Sigmoid colon (tissue), 7 donors: ENCODE measurements around the gene XYLT1. TPM values are rescaled to one million over a fixed set of nuclear protein-coding genes. Genes with fewer than 3 reads are reported as not detected.
A peak's percentile ranks its signal among the peaks of the same experiment; 100 is the strongest.

Experiments
- DNase-seq: peaks from one replicate; pipeline ENCODE4 v3.0.0-alpha.2; 2019
- H3K27ac ChIP-seq, 4 donors: fragments of 200-600 bp; sonication (generic); one replicate each; pipeline ENCODE4 v1.5.1; 2016 to 2019; ENCODE audit warnings: mild to moderate bottlenecking in 1 of 4
- H3K27me3 ChIP-seq, 3 donors: fragments of 200-600 bp; sonication (generic); one replicate each; pipeline ENCODE4 v1.5.1; 2019; ENCODE audit warnings: mild to moderate bottlenecking in 1 of 3
- H3K36me3 ChIP-seq, 4 donors: fragments of 200-600 bp; sonication (generic); one replicate each; pipeline ENCODE4 v1.5.1; 2016 to 2019
- H3K4me1 ChIP-seq, 4 donors: fragments of 200-600 bp; sonication (generic); one replicate each; pipeline ENCODE4 v1.5.1; 2017 to 2019
- H3K4me3 ChIP-seq, 4 donors: fragments of 200-600 bp; sonication (generic); one replicate each; pipeline ENCODE4 v1.5.1; 2017 to 2019; ENCODE audit warnings: mild to moderate bottlenecking in 2 of 4, moderate library complexity in 1 of 4
- H3K9me3 ChIP-seq, 4 donors: fragments of 200-600 bp in 3 of 4; sonication (generic) in 3 of 4; one replicate each; pipeline versions ENCODE4 v1.5.1 to v1.6.1; 2013 to 2019
- CTCF ChIP-seq, 4 experiments: fragments of 450-650 bp in 3 of 4; fragments of 200-600 bp in 1 of 4; IDR thresholded peaks; one replicate each; pipeline ENCODE4 v1.5.1; 2016 to 2019; ENCODE audit warnings: antibody characterized with exemption in 4 of 4, mild to moderate bottlenecking in 3 of 4, moderate library complexity in 2 of 4
- EP300 ChIP-seq, 4 donors: sonication (generic); formaldehyde crosslinking; IDR thresholded peaks; one replicate each; pipeline ENCODE4 v1.6.1; 2017; ENCODE audit warnings: antibody characterized with exemption in 4 of 4
- POLR2A ChIP-seq, 2 donors: fragments of 450-650 bp; IDR thresholded peaks; one replicate each; pipeline ENCODE4 v1.6.1; 2016; ENCODE audit warnings: antibody characterized with exemption in 2 of 2, mild to moderate bottlenecking in 2 of 2, moderate library complexity in 2 of 2
- POLR2AphosphoS5 ChIP-seq, 4 donors: sonication (generic); formaldehyde crosslinking; IDR thresholded peaks; one replicate each; pipeline ENCODE4 v1.6.1; 2017; ENCODE audit warnings: antibody characterized with exemption in 4 of 4
- WGBS, 2 donors: extraction: QIAGEN DNeasy Blood & Tissue Kit; methylation state at CpG; one replicate each; pipeline ENCODE4 v1.1.7; 2013; 5-methylcytosine and 5-hydroxymethylcytosine counted together
- intact Hi-C: fragments of 100-400 bp; cut with DNase I; formaldehyde crosslinking; loops from one replicate; pipeline ENCODE4 v1.15.1; 2023
- polyA plus RNA-seq, 3 donors: library from polyadenylated mRNA; stranded (reverse); fragments of 200-250 nt; gene quantifications; one replicate each; pipeline ENCODE4 v1.2.3, GENCODE V29; 2013
- total RNA-seq, 4 donors: library from RNA; depleted of rRNA; stranded (reverse); fragments of >200 nt; gene quantifications; one replicate each; pipeline ENCODE4 v1.1.0, GENCODE V29; 2016
- donor health status: healthy with polysubstance abuse.
- donor health status: Bipolar disorder and iron deficiency.
- donor health status: healthy.

XYLT1 gene
- total and polyA plus RNA-seq, 7 donors, result 0.60 to 33.2 (median 23.0) TPM

- H3K4me1 ChIP-seq, result peaks cover 0 to 8% (median 3%) of the 10 kb centered on the region in 4 donors
- H3K27ac ChIP-seq, result no peak overlapping the region
- intact Hi-C loops, result no loop called here
- 22 to 29% methylated on average over 11 of the region's 11 CpGs for WGBS, 2 donors
- no peak for TF ChIP-seq EP300 (IDR thresholded peaks at IDR 0.05)
- TF ChIP-seq POLR2A (IDR thresholded peaks at IDR 0.05), result no peak
- TF ChIP-seq CTCF (IDR thresholded peaks at IDR 0.05), result peak in 3 of 4 experiments; percentile 37 to 58 (median 43)
- H3K4me3 ChIP-seq, result no peak overlapping the region
- peaks cover 0 to 8% (median 0%) of the 10 kb centered on the region in 3 donors for H3K27me3 ChIP-seq
- no peaks in the 10 kb centered on the region for H3K36me3 ChIP-seq
- no peaks in the 10 kb centered on the region for H3K9me3 ChIP-seq
- DNase-seq, result no peak
Measured at GRCh38 chr16:17476414-17477259, 5.9 kb upstream of the XYLT1 start.

GRCh38 chr16:17475104-17475503 lies 4.3 kb upstream of the XYLT1 start:
- H3K36me3 ChIP-seq, result no peaks in the 10 kb centered on the region

GRCh38 chr16:17474572-17474971 lies 3.8 kb upstream of the XYLT1 start:
- no peak for DNase-seq
- intact Hi-C loops, result loop anchor here (1.0 to 5.0 kb wide), 2 partner anchors 105 to 612 kb away; no protein-coding TSS in a partner anchor
- no peak overlapping the region for H3K4me3 ChIP-seq
- TF ChIP-seq POLR2A (IDR thresholded peaks at IDR 0.05) (no peak), POLR2AphosphoS5 (IDR thresholded peaks at IDR 0.05) (no peak), EP300 (IDR thresholded peaks at IDR 0.05) (no peak), CTCF (IDR thresholded peaks at IDR 0.05) (no peak)
- peaks cover 0 to 8% (median 0%) of the 10 kb centered on the region in 3 donors for H3K27me3 ChIP-seq
- H3K36me3 ChIP-seq, result no peaks in the 10 kb centered on the region
- H3K27ac ChIP-seq, result no peak overlapping the region
- peaks cover 0 to 22% (median 11%) of the 10 kb centered on the region in 4 donors for H3K4me1 ChIP-seq
- WGBS, 2 donors, result 47 to 72% methylated on average over 13 of the region's 13 CpGs
- H3K9me3 ChIP-seq, result no peaks in the 10 kb centered on the region

More at GRCh38 chr16:17475104-17475503, 4.3 kb upstream of the XYLT1 start:
- WGBS, 2 donors, result 73 to 82% methylated on average over 7 of the region's 7 CpGs
- no peaks in the 10 kb centered on the region for H3K9me3 ChIP-seq
- intact Hi-C loops, result no loop called here
- DNase-seq, result no peak
- H3K27me3 ChIP-seq, result peaks cover 0 to 8% (median 0%) of the 10 kb centered on the region in 3 donors
- no peak overlapping the region for H3K4me3 ChIP-seq
- H3K4me1 ChIP-seq, result peaks cover 0 to 17% (median 9%) of the 10 kb centered on the region in 4 donors
- TF ChIP-seq POLR2AphosphoS5 (IDR thresholded peaks at IDR 0.05), result no peak
- TF ChIP-seq CTCF (IDR thresholded peaks at IDR 0.05), result no peak
- TF ChIP-seq EP300 (IDR thresholded peaks at IDR 0.05), result no peak
- no peak for TF ChIP-seq POLR2A (IDR thresholded peaks at IDR 0.05)
- no peak overlapping the region for H3K27ac ChIP-seq

GRCh38 chr16:17474037-17474436 lies 3.3 kb upstream of the XYLT1 start:
- intact Hi-C loops, result loop anchor here (1.0 to 5.0 kb wide), 2 partner anchors 105 to 612 kb away; no protein-coding TSS in a partner anchor
- Histone ChIP-seq H3K4me1 (peaks cover 0 to 28% (median 13%) of the 10 kb centered on the region in 4 donors), H3K4me3 (no peak overlapping the region), H3K27ac (no peak overlapping the region), H3K36me3 (no peaks in the 10 kb centered on the region), H3K27me3 (peaks cover 0 to 8% (median 0%) of the 10 kb centered on the region in 3 donors), H3K9me3 (no peaks in the 10 kb centered on the region)
- DNase-seq, result no peak
- 21 to 33% methylated on average over 4 of the region's 4 CpGs for WGBS, 2 donors
- TF ChIP-seq CTCF (IDR thresholded peaks at IDR 0.05) (no peak), POLR2AphosphoS5 (IDR thresholded peaks at IDR 0.05) (no peak), POLR2A (IDR thresholded peaks at IDR 0.05) (no peak), EP300 (IDR thresholded peaks at IDR 0.05) (no peak)
